Prostate gland (tissue), 2 donors: Measurements from ENCODE around the gene OTOA.

Experiments used
- CTCF ChIP-seq, 4 experiments: fragments of 200-600 bp in 2 of 4; fragments of 450-650 bp in 2 of 4; sonication (generic) in 2 of 4; IDR thresholded peaks; 1 replicate in 3 of 4; 2 replicates in 1 of 4; pipeline ENCODE4 v1.5.1; 2016 to 2019; ENCODE audit warnings: antibody characterized with exemption in 4 of 4, mild to moderate bottlenecking in 2 of 4, moderate library complexity in 2 of 4
- POLR2A ChIP-seq: fragments of 450-650 bp; IDR thresholded peaks from one replicate; pipeline ENCODE4 v1.6.1; 2016; ENCODE audit warnings: antibody characterized with exemption, mild to moderate bottlenecking
- POLR2AphosphoS5 ChIP-seq: sonication (generic); formaldehyde crosslinking; IDR thresholded peaks from one replicate; pipeline ENCODE4 v1.6.1; 2017; ENCODE audit warnings: antibody characterized with exemption

- no peak for TF ChIP-seq CTCF (IDR thresholded peaks at IDR 0.05)
- no peak for TF ChIP-seq POLR2A
- TF ChIP-seq POLR2AphosphoS5, result no peak
These were observed 46.2 kb upstream of the OTOA start for GRCh38 chr16:21617607-21618006.
